Measurements from ENCODE around the gene CHRNB1.

The CHRNB1 gene

DNA sequence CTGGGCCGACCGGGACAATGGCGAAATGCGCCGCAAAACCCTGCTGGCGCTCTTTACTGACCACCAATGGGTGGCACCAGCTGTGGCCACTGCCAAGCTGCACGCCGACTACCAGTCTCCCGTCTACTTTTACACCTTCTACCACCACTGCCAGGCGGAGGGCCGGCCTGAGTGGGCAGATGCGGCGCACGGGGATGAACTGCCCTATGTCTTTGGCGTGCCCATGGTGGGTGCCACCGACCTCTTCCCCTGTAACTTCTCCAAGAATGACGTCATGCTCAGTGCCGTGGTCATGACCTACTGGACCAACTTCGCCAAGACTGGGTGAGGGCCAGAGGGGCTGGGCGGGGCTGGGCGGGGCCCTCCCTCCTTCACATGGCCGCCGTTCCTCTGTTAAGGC lies 29.1 kb upstream of the CHRNB1 start:
- no peak for DNase-seq

- DNase-seq: no peak
These were observed 28.5 kb upstream of the CHRNB1 start for GRCh38 chr17:7416323-7416722.

- DNase-seq: no peak
These were observed 27.7 kb upstream of the CHRNB1 start for GRCh38 chr17:7417056-7417655.

GRCh38 chr17:7418472-7419152 lies 26.2 kb upstream of the CHRNB1 start:
- DNase-seq: no peak

DNA sequence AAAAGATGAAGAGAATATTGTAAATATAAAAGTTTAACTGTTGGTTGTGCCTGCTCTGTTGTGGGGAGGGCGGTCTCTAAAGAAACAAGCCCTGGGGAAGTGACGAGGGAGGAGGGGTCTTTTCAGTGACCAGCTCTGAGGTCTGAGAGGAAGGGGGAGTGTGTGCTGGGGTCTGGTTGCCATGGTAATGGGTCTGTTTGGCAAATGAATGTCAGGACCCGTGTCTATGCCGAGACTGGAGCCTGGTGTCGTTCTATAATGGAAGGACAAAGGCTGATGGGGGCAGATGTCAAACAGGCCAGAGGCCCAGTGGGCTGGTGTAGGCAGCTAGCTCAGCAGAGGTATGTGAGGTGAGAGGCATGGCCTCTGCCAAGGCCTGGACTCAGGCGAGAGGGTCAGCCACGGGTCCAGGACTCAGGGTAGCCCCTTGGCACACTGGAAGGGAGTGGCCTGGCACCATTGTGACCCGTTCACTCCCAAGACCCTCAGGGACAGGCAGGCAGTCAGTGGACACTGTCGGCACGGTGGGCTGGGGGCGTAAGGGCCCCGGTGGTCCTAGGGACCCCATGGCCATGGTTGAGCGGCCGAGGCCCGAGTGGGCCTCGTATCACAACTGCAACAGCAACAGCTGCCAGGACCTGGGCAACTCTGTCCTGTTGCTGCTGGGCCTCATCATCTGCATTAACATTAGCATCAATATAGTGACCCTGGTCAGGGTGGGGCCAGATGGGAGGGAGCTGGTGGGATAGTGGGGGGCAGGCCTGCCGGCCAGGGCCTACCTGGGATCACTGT lies 24.8 kb upstream of the CHRNB1 start, which contains the start of gene SPEM1:
TSS of gene SPEM1 (plus strand) at position 506 of the 792 bp plus-strand sequence. CDS start at position 567, 61 bp downstream.
- no peak for DNase-seq

DNA sequence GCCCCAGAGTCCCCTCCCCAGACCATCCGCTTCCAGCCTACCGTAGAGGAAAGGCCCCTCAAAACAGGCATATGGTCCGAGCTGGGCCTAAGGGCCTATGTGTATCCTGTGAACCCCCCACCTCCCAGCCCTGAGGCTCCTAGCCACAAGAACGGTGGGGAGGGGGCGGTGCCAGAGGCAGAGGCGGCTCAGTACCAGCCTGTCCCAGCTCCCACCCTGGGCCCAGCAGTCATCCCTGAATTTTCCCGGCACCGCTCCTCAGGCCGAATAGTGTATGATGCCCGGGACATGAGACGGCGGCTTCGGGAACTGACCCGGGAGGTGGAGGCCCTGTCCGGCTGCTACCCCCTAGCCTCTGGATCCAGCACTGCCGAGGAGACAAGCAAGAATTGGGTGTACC lies 23.7 kb upstream of the CHRNB1 start:
- DNase-seq: no peak

DNA sequence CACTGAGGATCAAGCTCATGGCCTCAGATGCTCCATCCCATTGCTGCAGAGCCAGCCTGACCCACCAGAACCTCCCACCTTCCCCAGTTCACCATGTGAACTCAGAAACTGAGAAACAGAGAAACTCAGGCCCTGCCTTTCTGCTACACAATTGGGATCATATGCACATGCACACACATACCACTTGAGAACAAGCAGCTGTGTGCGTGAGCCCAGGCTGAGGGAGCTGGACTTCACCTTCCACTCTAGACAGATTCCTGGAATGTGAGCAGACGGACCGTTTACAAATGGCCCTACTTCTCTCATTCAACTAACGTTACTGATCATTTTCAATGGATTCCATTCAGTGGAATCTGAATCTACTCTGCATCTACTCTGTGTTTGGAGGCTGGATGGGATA lies 21.2 kb upstream of the CHRNB1 start:
- no peak for DNase-seq

DNA sequence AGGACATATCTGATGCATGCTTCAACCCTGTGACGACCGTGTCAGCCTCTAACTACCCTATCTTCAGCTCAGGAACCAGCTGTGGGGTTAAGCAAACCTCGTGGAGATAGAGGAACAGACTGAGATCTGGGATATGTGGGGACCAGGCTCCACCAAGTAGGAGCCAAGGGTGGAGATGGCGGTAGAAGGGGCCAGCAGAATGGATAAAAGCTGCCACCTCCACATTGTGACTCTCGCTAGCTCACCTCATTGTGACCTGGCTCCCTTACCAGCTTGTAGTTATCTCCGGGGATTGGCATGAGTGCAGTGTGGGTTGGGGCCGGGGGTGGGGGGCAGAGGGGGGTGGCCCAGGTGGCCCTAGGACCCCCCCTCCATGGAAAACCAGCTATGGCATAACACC lies 19.5 kb upstream of the CHRNB1 start, which contains the start of gene SPEM2:
TSS of gene SPEM2 (plus strand) at position 301 of the 400 bp plus-strand sequence. CDS start at position 374, 73 bp downstream.
- DNase-seq: no peak

- DNase-seq: no peak
These were observed 19.1 kb upstream of the CHRNB1 start for GRCh38 chr17:7425756-7426155.

DNA sequence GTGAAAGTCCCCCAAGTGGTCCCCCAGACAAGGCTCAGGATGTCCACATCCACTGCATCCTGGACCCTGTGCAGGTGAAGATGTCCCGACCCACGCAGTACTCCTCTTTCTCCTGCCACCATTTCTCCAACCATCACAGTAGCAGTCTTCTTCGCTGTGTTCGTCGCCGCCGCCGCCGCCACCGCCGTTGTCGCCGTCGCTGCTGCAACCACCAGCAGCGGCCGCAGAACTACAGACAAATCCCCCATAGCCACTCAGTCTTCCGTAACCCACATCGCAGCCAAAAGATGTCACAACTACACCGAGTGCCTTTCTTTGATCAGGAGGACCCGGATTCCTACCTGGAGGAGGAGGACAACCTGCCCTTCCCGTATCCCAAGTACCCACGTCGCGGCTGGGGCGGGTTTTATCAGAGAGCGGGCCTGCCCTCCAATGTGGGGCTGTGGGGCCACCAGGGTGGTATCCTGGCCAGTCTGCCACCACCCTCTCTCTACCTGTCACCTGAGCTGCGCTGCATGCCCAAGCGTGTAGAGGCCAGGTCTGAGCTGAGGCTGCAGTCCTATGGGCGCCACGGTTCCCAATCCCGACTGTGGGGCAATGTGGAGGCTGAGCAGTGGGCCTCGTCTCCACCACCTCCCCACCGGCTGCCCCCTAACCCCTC lies 18.5 kb upstream of the CHRNB1 start:
- no peak for DNase-seq

DNA sequence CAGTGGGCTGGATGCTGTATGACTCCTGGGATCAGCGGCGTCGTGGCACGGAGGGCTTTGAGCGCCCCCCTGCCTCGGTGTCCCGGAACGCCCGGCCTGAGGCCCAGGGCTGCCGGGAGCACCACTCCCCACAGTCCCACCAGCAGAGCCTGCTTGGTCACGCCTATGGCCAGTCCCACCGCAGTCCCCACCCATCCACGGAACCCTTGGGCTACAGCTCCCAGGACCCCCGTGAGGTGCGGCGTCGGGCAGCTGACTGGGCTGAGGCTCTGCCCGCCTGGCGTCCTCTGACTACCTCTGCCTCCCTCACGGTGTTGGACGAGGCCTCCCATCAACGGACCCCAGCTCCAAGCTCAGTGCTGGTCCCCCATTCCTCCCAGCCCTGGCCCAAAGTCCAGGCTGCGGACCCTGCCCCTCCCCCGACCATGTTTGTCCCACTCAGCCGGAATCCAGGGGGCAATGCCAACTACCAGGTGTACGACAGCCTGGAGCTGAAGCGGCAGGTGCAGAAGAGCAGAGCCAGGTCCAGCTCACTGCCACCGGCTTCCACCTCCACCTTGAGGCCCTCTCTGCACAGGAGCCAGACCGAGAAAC lies 17.9 kb upstream of the CHRNB1 start:
- DNase-seq: no peak

- no peak for DNase-seq
These were observed 17.3 kb upstream of the CHRNB1 start for GRCh38 chr17:7427549-7427948.

DNA sequence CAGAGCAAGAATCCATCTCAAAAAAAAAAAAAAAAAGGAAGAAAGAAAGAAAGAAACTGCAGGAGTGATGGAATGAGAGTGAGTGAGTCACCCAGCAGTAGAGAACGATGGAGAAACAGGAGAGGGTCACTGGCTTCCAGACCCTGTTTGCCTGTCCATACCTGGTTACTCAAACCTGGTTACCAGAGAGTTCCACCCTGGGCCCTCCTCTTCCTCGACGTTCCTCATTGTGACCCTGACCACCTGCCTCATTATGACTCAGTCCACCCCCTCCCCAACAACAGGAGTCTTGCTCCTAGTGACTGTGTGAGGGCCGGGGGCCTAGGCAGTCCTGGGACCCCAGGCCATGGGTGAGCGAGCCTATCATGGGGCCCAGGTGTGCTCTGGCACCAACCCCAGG lies 16.3 kb upstream of the CHRNB1 start, which contains the start of gene SPEM3:
TSS of gene SPEM3 (plus strand) at position 301 of the 400 bp plus-strand sequence. CDS start at position 347, 46 bp downstream.
- DNase-seq: no peak

- no peak for DNase-seq
These were observed 15.1 kb upstream of the CHRNB1 start for GRCh38 chr17:7429722-7430121.

- no peak for DNase-seq
These were observed 13.6 kb upstream of the CHRNB1 start for GRCh38 chr17:7431231-7431630.

- DNase-seq: no peak
These were observed 12.6 kb upstream of the CHRNB1 start for GRCh38 chr17:7432296-7432695.

DNA sequence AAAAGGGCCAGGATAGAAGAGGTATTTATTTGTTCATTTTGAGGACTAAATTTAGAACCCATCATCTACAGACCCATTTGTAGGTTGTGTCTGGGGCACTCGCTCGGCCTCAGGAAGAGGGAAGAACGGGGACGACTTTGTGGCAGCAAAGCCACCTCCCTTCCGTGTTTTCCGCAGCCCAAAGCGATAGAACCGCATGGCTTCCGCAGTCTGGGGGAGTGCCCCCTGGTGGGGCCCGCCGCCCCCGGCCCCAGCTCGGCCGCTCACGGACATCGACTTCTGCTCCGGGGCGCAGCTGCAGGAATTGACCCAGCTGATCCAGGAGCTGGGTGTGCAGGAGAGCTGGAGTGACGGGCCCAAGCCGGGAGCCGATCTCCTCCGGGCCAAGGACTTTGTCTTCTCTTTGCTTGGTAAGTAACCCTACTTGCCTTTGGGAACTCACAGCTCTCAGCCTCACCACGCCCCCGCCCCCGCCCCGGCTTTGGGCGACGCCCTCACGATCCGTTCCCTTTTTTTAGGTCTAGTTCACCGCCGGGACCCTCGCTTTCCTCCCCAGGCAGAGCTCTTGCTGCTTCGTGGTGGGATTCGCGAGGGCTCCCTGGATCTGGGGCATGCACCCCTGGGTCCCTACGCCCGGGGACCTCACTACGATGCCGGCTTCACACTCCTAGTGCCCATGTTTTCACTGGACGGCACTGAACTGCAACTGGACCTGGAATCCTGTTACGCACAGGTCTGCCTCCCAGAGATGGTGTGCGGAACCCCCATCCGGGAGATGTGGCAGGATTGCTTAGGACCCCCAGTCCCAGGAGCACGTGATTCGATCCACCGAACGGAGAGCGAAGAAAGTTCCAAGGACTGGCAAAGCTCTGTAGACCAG lies 8.9 kb upstream of the CHRNB1 start:
- DNase-seq: no peak

- DNase-seq: peak; percentile 73
These were observed 8.1 kb upstream of the CHRNB1 start for GRCh38 chr17:7436556-7437368.

GRCh38 chr17:7437369-7437863 lies 7.4 kb upstream of the CHRNB1 start:
- DNase-seq: no peak

GRCh38 chr17:7437950-7438614 lies 6.8 kb upstream of the CHRNB1 start:
- no peak for DNase-seq

Data from fibroblast of skin of right quadriceps (primary cell).